NT2/D1 (cell line): Measurements from ENCODE around the gene FAM9C.

Experiments used
- DNase-seq: peaks from one replicate; pipeline ENCODE4 v3.0.0-alpha.2; 2011; ENCODE audit warnings: low read depth, low spot score
- H3K27me3 ChIP-seq: 2 replicates; pipeline ENCODE4 v1.6.0; 2011; ENCODE audit warnings: mild to moderate bottlenecking; ENCODE audit not compliant: insufficient read length, insufficient read depth
- H3K36me3 ChIP-seq: 2 replicates; pipeline ENCODE4 v1.6.1; 2011; ENCODE audit warnings: mild to moderate bottlenecking, low read length, mixed read lengths; ENCODE audit not compliant: insufficient read depth, insufficient read length
- H3K4me1 ChIP-seq: 2 replicates; pipeline ENCODE4 v1.5.1; 2011; ENCODE audit not compliant: insufficient read depth, insufficient read length
- H3K4me3 ChIP-seq: 2 replicates; pipeline ENCODE4 v1.5.1; 2011; ENCODE audit warnings: low read depth; ENCODE audit not compliant: insufficient read length
- H3K9ac ChIP-seq: 2 replicates; pipeline ENCODE4 v1.6.0; 2011; ENCODE audit warnings: low read depth; ENCODE audit not compliant: insufficient read length
- H3K9me3 ChIP-seq: 2 replicates; pipeline ENCODE4 v1.5.1; 2011; ENCODE audit warnings: mild to moderate bottlenecking, low read length; ENCODE audit not compliant: insufficient read depth
- SUZ12 ChIP-seq: IDR thresholded peaks from 2 replicates; pipeline ENCODE4 v1.6.1; 2011; ENCODE audit not compliant: insufficient read length, insufficient read depth; ENCODE audit errors: extremely low read depth
- YY1 ChIP-seq: IDR thresholded peaks from 2 replicates; pipeline ENCODE4 v1.6.1; 2011; ENCODE audit not compliant: insufficient read length, insufficient read depth
- ZNF274 ChIP-seq: IDR thresholded peaks from 2 replicates; pipeline ENCODE4 v1.6.1; 2011; ENCODE audit warnings: mild to moderate bottlenecking, low read depth, low read length

The FAM9C gene

DNA sequence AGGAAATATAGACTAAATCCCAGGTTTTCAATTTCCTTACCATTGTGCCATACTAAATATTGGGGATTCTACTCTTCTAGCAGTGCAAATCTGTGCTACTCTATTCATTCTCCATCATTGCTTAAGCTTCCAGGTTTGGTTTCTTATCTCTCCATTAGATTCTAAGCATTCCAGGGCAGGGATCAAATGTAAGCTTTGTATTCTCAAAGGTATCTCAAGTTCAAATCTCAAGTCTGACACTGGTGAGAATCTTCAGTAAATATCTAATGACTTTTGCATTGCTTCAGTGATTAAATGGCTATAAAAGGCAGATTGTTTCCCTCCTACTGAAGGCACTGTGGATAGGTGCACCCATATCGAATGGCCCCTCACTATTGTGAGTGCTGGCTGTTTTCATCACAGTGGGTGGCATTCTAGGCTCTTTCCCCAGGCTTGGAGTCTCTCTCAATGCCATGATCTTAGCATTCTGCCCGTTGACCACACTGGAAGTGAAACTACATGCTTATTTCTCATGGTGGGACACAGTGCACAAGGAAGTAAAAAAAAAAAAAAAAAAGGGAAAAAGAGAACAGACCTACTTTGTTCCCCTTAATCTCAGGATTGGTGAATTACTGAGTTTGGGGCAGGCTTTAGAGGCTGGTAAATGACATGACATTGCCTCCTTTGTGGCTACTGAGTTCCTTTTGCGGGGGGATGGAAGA, 28.7 kb downstream of the FAM9C start:
- Histone ChIP-seq H3K9me3 (no peaks in the 10 kb centered on the region), H3K36me3 (no peaks in the 10 kb centered on the region), H3K27me3 (no peaks in the 10 kb centered on the region), H3K9ac (no peak overlapping the region), H3K4me1 (no peaks in the 10 kb centered on the region), H3K4me3 (no peak overlapping the region)
- TF ChIP-seq ZNF274 (no peak), YY1 (no peak), SUZ12 (no peak)
- DNase-seq: no peak

DNA sequence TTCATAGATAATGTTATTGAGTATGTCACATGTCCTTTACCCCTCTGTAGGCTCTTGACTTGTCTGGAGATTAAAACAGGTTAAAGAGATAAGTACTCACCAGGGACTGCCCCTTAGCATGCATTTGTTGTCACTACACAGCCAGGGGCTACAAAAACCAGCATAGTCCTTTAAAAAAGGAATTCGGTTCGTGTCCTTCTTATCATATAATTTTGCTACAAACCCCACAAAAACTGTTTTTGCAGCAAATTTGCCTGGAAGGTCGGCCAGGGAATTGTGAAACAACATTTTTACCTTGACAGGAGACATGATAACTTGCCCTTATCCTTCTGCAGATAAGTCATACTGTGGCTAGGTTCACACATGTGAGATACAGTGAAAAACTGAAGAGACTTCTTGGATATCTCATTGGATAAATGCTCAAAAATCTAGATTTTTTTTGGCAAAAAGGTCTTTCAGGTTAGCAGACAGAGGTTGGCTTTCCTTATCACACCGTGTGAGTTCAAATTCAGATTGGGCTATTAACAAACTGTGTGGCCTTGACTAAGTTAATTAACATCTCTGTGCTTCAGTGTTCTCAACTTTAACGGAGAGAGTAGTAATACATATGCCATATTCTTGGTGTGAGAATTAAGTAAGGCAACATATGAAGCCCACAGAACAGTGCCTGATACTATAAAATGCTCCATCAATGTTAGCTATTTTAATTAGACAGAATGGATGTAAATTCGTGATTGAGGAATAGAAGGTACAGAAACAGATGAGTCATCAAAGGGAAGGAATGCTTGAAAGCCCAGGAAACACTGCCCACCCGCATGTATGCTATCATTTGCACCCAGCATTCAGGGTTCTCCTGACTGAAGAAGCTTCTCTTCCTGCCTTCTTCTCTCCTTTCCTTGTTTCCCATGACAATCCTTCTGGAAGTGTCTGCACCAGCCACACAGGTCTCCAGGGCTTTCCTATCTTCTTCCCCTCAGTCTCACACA, 30.0 kb downstream of the FAM9C start:
- no peak overlapping the region for H3K9ac ChIP-seq
- H3K36me3 ChIP-seq: no peaks in the 10 kb centered on the region
- TF ChIP-seq ZNF274 (no peak), YY1 (no peak), SUZ12 (no peak)
- DNase-seq: no peak
- H3K27me3 ChIP-seq: no peaks in the 10 kb centered on the region
- no peaks in the 10 kb centered on the region for H3K9me3 ChIP-seq
- H3K4me3 ChIP-seq: no peak overlapping the region
- no peaks in the 10 kb centered on the region for H3K4me1 ChIP-seq

DNA sequence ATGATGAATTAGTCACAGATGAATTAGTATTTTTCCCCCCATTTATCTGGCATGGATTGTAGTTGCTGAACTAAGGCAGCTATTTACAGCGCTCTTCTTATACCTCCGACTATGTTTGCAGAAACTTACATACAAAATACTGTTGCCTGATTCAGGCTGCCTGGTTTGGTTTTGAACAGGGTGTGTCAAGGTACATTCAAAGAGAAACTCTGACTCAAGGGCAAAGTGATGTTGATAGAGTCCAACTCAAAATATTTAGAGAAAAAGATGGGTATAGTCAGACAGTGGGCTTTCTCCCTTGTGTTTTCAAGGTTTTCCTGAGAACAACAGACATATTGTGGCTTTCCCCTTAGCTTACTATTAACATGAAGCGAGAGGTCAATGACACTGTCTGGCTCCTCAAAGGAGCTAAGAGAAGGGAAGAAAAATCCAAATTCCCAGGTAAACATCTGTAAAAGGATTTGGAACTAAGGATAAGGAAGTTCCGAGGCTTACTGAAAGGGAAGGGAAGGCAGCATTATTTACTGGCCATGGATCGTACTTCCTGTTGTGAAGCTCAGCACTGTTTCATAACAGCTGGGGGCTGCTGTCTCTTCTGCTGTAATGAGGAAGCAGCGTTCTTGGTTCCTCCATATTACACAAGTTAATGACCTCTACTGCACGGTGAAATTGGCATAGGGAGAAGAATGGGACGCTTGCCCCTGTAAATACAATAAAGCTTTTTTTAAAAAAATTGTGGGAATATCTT, 30.9 kb downstream of the FAM9C start:
- Histone ChIP-seq H3K4me1 (no peaks in the 10 kb centered on the region), H3K27me3 (no peaks in the 10 kb centered on the region), H3K4me3 (no peak overlapping the region), H3K36me3 (no peaks in the 10 kb centered on the region), H3K9ac (no peak overlapping the region), H3K9me3 (no peaks in the 10 kb centered on the region)
- DNase-seq: no peak
- TF ChIP-seq ZNF274: no peak
- no peak for TF ChIP-seq YY1
- no peak for TF ChIP-seq SUZ12

DNA sequence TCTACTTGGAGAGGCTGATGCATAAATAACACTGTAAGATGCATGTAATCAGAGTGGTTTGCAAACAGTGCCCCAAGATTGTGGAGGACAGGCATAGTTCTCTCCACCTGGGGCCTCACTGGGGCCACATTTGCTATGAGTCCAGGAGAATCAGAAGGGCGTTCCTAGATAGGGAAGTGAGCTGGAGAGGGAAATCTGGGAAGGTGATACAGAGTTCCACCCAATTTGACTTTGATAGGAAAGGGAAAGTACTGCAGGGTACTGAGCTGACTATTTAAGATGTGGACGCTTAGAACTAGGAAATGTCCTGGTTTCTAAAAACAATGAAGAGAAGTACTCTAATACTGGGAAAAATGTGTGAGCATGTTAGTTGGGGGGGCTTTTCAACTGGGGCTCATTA, 33.9 kb downstream of the FAM9C start:
- no peaks in the 10 kb centered on the region for H3K9me3 ChIP-seq
- TF ChIP-seq ZNF274 (no peak), SUZ12 (no peak), YY1 (no peak)
- H3K9ac ChIP-seq: no peak overlapping the region
- no peaks in the 10 kb centered on the region for H3K27me3 ChIP-seq
- no peaks in the 10 kb centered on the region for H3K4me1 ChIP-seq
- no peak overlapping the region for H3K4me3 ChIP-seq
- no peak for DNase-seq
- no peaks in the 10 kb centered on the region for H3K36me3 ChIP-seq

DNA sequence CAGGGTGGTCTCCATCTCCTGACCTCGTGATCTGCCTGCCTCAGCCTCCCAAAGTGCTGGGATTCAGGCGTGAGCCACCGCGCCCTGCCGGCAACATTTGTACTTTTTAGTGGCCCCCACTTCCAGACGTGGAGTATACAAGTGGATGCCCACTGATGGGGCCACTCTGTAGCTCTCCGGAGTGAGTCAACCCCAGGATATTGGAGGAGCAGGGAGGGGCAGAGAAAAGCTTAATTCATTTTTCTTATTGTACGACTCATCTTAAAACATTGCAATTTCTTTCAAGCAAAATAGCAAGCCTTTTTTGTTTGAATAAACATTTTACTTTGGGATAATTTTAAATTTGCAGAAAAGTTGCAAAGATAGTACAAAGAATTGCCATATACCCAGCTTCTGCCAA, 34.6 kb downstream of the FAM9C start:
- H3K4me3 ChIP-seq: no peak overlapping the region
- no peaks in the 10 kb centered on the region for H3K36me3 ChIP-seq
- H3K9me3 ChIP-seq: no peaks in the 10 kb centered on the region
- TF ChIP-seq SUZ12 (no peak), ZNF274 (no peak), YY1 (no peak)
- DNase-seq: no peak
- no peaks in the 10 kb centered on the region for H3K4me1 ChIP-seq
- no peaks in the 10 kb centered on the region for H3K27me3 ChIP-seq
- H3K9ac ChIP-seq: no peak overlapping the region

DNA sequence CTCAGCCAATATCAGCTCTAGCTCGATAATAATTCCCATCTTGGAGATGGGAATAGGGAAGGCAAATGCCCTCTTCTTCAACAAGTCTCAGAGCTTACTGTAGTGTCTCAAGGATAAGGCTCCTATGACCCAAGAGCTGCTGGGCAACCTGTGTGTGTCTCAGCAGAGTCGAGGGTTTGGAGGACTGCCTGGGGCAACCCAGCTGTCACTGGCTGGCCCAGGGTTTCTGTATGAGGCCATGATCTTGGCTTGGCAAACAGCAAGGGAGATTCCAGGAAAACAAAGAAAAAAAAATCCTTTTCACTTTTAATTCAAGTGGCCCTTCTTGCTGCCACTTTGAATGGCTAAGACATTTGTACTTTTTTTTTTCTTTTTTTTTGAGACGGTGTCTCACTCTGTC, 35.1 kb downstream of the FAM9C start:
- Histone ChIP-seq H3K27me3 (no peaks in the 10 kb centered on the region), H3K9ac (no peak overlapping the region), H3K4me1 (no peaks in the 10 kb centered on the region), H3K36me3 (no peaks in the 10 kb centered on the region), H3K4me3 (no peak overlapping the region), H3K9me3 (no peaks in the 10 kb centered on the region)
- TF ChIP-seq YY1 (no peak), ZNF274 (no peak), SUZ12 (no peak)
- DNase-seq: no peak

DNA sequence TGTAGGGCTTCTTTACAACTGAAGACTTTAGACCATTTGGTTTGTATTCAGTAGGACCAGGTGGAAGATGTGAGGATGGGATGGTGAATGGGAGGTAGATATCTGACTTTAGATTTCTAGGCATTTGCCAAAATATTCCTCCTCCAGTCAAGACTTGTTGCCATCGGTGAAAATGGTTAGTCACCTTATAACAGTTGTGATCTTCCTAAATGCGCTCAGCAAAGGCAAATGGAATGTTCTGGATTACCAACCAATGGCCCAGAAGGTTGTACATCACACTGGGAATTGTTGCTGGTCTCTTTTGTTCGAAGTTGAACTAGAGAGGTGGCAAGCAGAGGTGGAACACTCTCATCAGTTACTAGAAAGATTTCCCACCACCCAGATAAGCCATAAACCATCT, 35.6 kb downstream of the FAM9C start:
- Histone ChIP-seq H3K4me3 (no peak overlapping the region), H3K9me3 (no peaks in the 10 kb centered on the region), H3K9ac (no peak overlapping the region), H3K36me3 (no peaks in the 10 kb centered on the region), H3K4me1 (no peaks in the 10 kb centered on the region), H3K27me3 (no peaks in the 10 kb centered on the region)
- no peak for DNase-seq
- TF ChIP-seq YY1: no peak
- no peak for TF ChIP-seq ZNF274
- TF ChIP-seq SUZ12: no peak
